HG02885 (cell line): ENCODE results near the gene LRCOL1.
A peak's percentile ranks its signal among the peaks of the same experiment; 100 is the strongest.

Experiments used
- ATAC-seq: cut with Tn5 transposase; IDR thresholded peaks from one replicate; pipeline ENCODE4 v1.9.1; 2021; ENCODE audit warnings: mild to moderate bottlenecking; ENCODE audit not compliant: unreplicated experiment, poor library complexity

LRCOL1 gene

DNA sequence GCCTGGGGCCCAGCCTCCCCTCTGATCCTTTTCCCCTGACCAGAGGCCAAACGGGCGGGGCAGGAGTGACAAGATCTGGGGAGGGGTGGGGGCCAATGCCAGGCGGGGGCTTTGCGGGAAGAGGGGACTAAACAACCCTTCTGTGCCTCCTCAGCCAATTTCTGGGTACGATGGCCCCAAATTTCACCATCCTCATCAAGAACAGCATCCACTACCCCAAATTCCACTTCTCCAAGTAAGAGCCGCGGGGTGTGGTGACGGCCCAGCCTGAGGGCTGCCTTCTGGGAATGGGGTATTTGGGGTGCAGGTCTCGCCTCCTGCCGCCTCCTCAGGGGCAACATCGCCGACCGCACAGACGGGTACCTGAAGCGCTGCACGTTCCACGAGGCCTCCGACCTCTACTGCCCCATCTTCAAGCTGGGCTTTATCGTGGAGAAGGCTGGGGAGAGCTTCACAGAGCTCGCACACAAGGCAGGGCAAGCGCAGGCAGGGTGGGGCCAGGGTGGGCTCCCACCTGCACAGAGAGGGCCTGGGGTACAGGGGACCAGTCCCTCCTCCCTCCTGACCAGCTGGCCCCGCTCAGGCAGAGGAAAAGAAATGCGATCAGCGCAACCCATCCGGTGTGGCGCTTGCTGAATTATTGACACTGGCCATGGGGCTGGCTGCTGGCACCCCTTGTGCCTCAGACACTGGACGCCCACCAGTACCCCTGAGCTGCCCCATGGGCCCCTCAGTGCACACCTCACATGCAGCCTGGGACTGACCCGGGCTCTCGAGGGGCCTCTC lies 9.9 kb upstream of the LRCOL1 start:
- no peak for ATAC-seq

DNA sequence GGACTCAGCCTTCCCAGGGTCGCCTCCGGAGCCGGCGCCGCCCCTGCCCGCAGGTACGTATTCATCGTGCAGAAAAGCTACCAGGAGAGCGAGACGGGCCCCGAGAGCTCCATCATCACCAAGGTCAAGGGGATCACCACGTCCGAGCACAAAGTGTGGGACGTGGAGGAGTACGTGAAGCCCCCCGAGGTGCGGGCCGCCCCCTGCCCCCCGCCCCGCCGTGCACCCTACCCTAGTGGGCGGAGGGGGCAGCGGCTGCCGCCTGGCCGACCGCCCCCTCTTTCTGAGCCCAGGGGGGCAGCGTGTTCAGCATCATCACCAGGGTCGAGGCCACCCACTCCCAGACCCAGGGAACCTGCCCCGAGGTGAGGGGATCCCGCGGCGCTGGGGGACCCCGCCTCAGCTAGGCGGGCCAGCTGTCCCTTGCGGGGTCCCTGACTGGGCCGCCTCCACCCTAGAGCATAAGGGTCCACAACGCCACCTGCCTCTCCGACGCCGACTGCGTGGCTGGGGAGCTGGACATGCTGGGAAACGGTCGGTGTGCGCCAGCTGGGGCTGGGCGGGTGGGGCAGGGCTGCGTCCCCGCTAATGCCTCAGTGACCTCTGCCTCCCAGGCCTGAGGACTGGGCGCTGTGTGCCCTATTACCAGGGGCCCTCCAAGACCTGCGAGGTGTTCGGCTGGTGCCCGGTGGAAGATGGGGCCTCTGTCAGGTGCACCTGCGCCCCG lies 9.2 kb upstream of the LRCOL1 start:
- ATAC-seq = no peak

DNA sequence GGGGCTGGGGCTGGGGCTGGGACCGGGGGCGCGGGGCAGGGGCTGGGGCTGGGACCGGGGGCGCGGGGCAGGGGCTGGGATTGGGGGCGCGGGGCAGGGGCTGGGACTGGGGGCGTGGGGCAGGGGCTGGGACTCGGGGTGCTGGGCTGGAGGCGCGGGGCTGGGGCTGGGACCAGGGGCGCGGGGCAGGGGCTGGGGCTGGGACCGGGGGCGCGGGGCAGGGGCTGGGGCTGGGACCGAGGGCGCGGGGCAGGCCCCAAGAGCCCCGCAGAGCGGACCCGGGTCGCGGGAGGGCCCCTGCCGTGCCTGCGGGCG lies 8.6 kb upstream of the LRCOL1 start:
- ATAC-seq = no peak

DNA sequence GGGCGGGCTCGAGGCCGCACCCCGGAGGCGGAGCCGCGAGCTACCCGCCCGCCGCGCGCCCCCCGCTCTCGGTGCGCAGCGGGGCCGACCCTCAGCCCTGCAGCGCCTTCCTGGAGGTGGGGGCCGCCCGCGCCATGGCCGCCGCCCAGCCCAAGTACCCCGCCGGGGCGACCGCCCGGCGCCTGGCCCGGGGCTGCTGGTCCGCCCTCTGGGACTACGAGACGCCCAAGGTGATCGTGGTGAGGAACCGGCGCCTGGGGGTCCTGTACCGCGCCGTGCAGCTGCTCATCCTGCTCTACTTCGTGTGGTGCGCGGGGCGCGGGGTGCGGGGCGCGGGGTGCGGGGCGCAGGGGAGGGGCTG lies 8.3 kb upstream of the LRCOL1 start, which contains the start of gene P2RX2:
P2RX2 (plus strand) TSS at position 94 of the 361 bp plus-strand sequence; CDS start at position 135, 41 bp downstream.
- no peak for ATAC-seq

DNA sequence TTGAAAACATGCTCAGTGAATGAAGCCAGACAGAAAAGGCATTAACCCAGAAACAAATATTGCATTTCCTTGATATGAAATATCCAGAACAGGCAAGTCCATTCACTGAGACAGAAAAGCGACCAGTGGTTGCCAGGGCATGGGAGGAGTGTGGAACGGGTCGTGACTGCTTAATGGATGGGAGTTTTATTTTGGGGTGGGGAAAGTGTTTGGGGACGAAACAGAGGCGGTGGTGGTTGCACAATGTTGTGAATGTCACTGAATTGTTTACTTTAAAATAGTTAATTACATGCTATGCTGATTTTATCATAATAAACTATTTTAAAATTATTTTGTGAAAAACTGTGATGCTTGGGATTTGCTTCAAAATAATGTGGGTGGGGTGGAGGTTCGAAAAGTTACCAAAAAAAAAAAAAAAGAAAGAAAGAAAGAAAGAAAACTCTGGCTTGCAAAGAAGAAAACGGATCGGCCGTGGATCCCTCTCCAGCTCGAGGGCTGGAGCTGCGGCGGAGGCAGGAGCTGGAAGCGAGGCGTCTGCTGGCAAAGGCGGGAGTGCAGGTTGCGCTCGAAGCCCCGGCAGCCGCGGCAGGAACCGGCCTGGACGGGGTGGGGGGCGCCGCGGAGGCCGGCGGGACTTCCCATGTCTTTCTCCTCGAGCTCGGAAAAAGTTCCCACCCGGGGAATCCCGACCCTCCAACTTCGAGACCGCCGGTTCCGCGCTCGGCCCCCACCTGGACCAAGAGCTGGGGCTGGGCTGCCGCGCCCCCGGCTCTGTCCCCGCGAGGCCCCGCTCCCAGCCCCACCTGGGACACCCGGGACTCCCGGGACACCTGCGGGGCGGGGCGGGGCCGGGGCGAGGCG lies 7.7 kb upstream of the LRCOL1 start:
- no peak for ATAC-seq

DNA sequence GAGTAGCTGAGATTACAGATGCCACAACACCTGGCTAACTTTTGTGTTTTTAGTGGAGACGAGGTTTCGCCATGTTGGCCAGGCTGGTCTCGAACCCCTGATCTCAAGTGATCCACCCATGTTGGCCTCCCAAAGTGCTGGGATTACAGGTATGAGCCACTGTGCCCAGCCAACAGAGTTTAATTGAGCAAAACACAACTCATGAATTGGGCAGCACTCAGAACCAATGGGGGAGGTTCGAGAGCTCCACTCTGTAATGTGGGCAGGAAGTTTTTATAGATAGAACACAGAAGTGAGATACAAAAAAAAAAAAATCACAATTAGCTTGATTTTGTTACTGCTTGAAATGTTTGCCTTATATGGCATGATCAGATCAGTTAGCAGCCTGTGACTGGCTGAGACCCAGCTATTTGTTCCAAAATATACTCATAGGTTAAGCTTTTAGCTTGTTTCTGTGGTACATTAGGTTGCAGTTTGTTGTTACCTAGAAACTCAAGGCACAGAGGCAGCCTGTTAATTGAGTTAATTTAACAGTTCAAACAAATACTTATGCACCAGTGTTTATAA lies 6.8 kb upstream of the LRCOL1 start:
- no peak for ATAC-seq

DNA sequence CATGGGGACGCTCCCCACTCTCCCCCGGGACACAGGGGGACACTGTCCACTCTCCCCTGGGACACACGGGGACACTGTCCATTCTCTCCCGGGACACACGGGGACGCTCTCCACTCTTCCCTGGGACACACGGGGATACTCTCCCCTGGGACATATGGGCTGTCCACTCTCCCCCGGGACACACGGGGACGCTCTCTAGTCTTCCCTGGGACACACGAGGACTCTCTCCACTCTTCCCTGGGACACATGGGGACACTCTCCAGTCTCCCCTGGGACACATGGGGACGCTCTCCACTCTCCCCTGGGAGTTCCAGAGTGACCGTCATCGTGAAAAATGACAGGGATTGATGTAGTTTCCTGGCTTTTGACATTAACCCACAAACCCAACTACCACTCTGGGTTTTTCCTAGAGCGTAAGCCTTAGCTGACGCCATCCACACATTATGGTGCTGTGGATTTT lies 5.2 kb upstream of the LRCOL1 start:
- no peak for ATAC-seq

DNA sequence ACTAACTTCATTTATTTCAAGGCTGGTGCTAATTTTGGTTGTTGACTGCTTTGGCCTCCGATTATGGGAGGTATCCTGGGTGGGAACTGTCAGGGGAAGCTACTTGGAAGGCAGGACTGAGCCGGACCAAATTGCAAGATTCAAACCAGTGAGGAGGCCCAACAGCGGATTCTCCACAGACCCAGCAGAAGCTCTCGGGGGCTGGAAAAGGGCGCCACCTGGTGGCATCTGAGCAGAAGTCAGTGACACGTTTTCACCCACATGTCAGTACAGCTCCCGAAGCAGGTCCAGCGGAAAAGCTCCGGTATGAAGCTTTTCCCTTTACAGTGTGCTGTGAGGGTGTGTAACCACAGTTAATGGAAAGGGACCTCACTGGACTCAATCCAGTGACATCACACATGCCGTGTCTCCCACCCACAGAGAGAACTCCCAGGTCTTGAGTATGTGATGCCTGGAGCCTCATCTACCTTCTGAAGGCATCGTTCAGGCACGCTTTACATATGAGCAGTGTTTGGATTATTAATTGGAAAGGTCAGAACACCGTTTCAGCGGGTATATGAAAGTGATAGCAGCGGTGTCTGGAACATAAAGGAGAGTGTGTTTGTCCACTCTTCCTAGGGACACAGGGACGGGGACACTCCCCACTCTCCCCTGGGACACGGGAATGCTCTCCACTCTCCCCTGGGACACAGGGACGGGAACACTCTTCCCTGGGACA lies 4.6 kb upstream of the LRCOL1 start:
- peak; percentile 50 for ATAC-seq

DNA sequence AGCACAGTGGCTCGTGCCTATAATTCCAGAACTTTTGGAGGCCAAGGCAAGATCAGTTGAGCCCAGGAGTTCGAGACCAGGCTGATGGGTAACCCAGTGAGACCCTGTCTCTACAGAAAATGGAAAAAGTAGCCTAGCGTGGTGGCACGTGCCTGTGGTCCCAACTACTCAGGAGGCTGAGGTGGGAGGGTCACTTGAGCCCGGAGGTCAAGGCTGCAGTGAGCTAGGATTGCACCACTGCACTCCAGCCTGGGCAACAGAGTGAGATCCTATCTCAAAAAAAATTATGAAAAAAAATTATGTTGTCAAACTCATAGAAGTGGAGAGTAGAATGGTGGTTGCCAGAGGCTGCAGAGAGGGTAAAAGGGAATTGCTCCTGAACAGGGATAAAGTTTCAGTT lies 3.6 kb upstream of the LRCOL1 start:
- no peak for ATAC-seq

DNA sequence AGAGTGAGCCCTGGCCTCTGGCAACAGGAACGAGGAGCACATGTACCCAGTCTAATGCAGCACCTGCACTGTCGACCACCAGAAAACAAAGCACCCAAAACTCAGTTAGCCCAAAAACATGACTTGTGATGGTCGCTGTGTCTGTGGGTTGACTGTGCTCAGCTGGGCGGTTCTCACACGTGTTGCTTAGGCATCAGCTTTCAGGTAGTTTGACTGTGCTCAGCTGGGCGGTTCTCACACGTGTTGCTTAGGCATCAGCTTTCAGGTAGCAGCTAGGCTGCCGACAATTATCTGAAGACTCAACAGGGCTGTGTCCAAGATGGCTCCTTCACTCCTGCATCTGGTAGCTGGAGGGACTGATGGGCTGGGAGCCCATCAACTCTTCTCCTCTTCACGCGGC lies 1.2 kb upstream of the LRCOL1 start:
- no peak for ATAC-seq

DNA sequence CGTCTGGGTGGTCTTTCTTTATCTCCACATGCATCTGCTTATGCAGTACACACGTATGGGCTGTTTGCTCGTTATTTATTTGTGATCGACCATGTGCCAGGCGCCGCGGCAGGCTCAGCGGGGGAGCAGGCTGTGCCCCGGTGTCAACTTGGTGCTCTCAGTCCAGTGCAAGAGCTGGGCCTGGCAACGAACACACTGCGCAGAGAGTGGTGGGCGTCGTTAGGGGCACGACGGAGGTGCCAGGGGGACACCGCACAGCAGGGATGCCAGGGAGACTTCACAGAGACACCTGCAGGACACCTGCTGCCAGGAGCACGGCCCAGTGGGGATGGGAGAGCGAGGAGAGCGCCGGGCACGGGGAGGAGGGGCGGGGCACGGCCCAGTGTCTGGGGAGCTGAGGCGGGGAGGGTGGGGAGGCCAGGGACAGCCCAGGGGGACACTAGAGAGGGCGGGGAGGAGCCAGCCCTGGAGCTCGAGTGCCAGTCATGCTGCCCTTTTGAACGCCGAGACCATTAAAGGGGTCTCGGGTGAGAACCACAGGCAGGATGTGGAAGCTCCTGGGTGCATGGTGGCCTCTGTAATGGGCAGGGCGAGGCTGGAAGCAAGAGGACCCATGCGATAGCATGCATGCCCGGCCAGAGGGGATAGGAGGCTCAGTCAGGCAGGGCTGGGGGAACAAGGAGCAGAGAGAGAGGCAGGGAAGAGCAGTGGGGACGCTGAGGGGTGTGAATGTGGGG lies 652 bp upstream of the LRCOL1 start:
- ATAC-seq = no peak

DNA sequence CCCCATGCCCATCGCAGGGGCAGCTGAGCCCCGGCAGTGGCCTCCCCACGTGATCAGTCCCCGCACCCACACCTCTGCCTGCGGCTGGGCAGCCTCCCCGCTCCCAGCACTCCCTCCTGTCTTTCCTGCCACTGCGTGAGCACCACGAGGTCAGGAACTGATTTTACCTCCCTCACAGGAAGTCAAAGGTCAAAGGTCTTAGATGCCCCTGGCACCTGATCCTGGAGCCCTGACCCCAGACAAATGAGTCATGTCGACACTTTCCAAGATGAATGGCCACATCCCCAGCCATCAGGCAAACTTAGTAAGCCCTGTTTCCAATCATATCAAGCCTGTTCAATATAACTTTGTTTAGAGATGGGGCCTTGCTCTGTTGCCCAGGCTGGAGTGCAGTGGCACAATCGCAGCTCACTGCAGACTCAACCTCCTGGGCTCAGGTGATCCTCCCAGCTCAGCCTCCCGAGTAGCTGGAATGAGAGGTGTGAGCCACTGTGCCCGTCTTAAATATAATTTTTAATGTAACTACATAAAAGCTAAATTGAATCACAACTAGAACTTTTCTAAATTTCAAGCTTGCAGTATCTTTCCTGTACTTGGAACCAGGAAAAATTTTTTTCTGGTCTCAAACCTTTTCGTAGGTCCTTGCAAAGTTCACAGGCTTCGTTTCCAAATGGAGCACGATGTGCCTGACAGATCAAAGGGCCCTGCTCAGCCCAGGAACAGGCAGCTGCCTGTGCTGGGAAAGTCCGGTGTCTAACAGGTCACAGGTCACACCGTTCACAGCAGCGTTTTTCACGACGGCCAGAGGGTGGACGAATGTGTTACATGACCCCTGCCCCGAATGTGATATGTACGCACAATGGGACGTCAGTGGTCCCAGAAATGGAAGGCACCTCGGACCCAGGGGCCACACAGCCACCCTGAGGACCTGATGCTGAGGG lies 1.9 kb downstream of the LRCOL1 start:
- ATAC-seq = no peak

DNA sequence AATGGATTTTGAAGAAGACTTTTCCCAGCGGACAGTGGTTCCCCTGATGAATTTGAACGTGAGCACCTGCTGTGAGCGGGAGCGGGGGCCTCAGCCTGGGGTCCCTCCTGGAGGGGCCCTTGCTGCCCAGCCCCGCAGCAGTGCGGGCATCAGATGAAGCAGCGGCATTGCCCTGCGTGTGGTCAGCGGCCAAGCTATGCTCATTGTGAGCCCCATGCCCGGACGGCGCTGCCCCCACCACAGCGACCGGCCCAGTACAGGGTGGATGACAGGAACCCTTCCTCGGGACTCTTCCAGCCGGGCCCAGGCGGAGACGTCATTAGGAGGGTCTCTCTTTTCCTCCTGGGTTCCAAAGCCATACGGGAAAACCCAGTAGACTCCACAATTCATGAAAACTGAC lies 3.5 kb downstream of the LRCOL1 start:
- ATAC-seq = no peak

DNA sequence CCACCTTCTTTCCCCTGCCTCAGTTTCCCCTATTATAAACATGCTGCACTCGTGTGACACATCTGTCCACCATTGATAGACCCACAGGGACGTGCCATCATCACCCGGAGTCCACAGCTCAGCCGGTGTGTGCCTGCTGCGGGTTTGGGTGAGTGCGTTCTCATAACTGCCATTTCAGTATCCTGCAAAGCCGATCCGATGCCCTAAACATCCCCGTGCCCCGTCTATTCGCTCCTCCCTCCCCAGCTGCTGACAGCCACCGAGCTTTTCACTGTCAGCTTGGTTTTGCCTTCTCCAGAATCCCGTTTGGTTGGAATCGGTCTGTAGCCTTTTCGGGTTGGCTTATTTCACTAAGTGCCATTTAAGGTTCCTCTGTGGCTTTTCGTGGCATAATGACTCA lies 3.9 kb downstream of the LRCOL1 start:
- ATAC-seq = no peak

DNA sequence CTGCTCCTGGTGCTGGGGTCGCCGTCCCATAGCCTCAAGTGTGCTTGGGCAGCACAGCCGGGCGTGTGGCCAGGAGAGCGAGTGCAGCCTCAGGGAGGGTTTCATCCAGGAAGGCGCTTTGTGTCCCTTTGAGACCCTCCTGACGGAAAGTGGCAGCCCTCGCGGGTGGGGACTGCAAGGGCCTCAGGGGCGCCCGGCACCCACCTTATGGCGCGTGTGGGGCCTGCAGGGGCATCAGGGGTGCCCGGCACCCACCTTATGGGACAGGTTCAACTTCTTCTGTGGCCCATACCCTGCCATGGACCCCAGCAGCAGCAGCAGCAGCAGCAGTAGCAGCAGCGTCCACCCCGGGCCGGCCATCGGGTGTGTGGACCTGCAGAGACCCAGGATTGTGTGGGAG lies 4.5 kb downstream of the LRCOL1 start:
- ATAC-seq = no peak

DNA sequence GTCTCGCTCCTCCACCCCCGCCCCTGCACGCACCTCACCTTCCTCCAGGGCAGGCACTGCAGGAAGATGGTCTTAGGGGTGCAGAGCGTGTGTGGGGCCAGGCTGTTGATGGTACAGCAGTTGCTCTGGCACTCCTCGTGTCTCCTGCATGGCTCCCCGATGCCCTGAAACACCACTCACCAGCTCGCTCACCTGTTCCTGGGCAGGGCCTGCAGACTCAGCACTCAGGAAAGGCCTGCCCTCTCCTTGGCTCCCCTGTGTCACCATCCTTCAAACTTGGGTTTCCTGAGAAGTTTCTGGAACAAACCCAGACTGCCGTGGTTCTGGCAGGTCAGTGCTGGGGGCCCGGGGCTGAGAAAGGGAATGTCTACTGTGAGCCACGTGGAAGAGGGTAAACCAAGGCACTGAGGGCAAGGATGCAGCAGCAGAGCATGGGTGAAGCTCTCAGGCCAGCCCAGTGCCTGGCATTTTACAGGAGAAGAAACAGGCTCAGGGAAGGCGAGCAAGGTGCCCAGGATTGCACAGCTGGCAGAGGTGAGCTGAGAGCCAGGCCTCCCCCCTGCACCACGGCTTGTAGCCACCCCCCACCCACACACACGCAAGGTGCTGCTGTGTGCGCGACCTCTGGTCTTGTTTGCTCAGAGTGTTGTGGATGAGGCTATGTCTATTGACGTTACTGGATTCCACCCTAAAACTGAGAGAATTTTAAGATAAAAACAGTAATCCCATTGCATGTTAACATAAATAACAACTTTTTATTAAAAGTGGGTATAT lies 5.5 kb downstream of the LRCOL1 start:
- ATAC-seq = no peak

DNA sequence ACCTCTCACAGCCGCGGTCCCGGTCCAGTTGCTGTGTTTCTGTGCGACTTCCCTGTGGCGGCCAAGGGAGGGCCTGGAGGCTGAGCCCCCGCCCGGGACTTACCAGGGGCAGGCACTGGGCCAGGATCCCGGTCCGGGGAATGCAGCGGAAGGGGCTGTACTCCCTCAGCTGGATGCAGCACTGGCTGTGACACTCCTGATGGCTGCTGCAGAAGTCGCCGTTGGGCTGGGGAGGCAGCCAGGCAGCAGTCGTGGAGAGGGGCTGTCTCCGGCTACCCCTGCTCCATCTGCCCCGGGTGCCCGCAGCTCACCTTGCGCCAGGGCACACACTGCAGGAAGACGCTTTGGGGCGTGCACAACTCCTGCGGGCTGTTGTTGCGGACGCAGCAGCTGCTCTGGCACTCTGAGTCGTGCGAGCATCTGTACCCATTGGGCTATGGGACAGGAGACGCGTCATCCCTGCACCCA lies 6.2 kb downstream of the LRCOL1 start:
- ATAC-seq = no peak
